KG1 (cell line): ENCODE measurements around the gene ECHS1.
A peak's percentile ranks its signal among the peaks of the same experiment; 100 is the strongest.

Experiments used
- DNase-seq: peaks from one replicate; lab custom pipeline; 2025; lab: John Stamatoyannopoulos, UW

ECHS1 gene

GRCh38 chr10:133358162-133358924, 14.8 kb downstream of the ECHS1 start:
- no peak for DNase-seq

- DNase-seq: peak; percentile 30
Observed at GRCh38 chr10:133357285-133358161, 15.6 kb downstream of the ECHS1 start, which contains the start of gene FUOM. Gene FUOM, minus strand, starts transcription at chr10:133358019. Its CDS starts 12 bp downstream, at chr10:133358007.

- DNase-seq: no peak
Observed at GRCh38 chr10:133356549-133357284, 16.4 kb downstream of the ECHS1 start.

GRCh38 chr10:133355991-133356390, 17.2 kb downstream of the ECHS1 start:
- DNase-seq: no peak

GRCh38 chr10:133355266-133355665, 17.9 kb downstream of the ECHS1 start:
- no peak for DNase-seq

- DNase-seq: no peak
Observed at GRCh38 chr10:133354672-133355240, 18.4 kb downstream of the ECHS1 start.

- DNase-seq: no peak
Observed at GRCh38 chr10:133353988-133354605, 19.1 kb downstream of the ECHS1 start.

- DNase-seq: no peak
Observed at GRCh38 chr10:133353202-133353959, 19.8 kb downstream of the ECHS1 start.

- no peak for DNase-seq
Observed at GRCh38 chr10:133351408-133352318, 21.5 kb downstream of the ECHS1 start.

- no peak for DNase-seq
Observed at GRCh38 chr10:133350950-133351329, 22.2 kb downstream of the ECHS1 start.

GRCh38 chr10:133350283-133350949, 22.7 kb downstream of the ECHS1 start:
- DNase-seq: no peak

GRCh38 chr10:133349577-133350011, 23.6 kb downstream of the ECHS1 start:
- no peak for DNase-seq

- no peak for DNase-seq
Observed at GRCh38 chr10:133349160-133349568, 24.0 kb downstream of the ECHS1 start.

- DNase-seq: no peak
Observed at GRCh38 chr10:133347710-133348517, 25.2 kb downstream of the ECHS1 start.

GRCh38 chr10:133346413-133346812, 26.7 kb downstream of the ECHS1 start:
- DNase-seq: no peak

GRCh38 chr10:133344236-133344635, 28.9 kb downstream of the ECHS1 start:
- no peak for DNase-seq

- no peak for DNase-seq
Observed at GRCh38 chr10:133343558-133343957, 29.6 kb downstream of the ECHS1 start.

- no peak for DNase-seq
Observed at GRCh38 chr10:133342942-133343341, 30.2 kb downstream of the ECHS1 start.
